HG02870 (cell line): Measurements from ENCODE around the gene GNAO1.

ENCODE experiments used
- ATAC-seq: cut with Tn5 transposase; IDR thresholded peaks from one replicate; pipeline ENCODE4 v1.9.1; 2021; ENCODE audit warnings: mild to moderate bottlenecking, moderate library complexity; ENCODE audit not compliant: unreplicated experiment

Gene GNAO1

DNA sequence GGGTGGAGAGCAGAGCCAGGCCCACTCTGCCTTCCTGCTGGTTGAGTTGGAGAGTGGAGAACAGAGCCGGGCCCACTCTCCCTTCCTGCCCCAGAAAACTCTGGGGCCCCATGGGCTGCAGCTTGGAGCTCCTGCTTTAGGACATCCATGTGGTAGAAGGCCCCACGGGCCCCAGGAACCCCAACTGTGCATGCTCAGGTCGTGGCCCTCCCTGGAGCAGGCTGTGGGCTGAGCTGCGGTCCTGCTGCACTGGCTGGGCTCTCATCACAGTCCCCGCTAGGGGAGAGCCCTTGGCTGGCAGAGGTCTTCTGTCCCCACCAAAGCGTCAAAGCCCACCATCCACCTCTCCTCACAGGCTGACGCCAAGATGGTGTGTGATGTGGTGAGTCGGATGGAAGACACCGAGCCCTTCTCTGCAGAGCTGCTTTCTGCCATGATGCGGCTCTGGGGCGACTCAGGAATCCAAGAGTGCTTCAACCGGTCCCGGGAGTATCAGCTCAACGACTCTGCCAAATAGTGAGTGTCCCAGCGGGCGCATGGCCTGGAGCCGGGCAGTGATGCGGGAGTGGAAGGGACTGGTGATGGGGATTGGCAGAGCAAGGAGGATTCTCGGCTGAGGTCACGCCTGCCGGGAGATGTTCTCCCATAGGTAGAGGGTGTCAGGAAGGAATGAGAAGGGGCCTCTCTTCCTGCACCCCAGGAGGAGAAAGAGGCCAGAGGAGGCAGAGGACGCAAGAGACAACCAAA, 137.2 kb downstream of the GNAO1 start:
- ATAC-seq = no peak

DNA sequence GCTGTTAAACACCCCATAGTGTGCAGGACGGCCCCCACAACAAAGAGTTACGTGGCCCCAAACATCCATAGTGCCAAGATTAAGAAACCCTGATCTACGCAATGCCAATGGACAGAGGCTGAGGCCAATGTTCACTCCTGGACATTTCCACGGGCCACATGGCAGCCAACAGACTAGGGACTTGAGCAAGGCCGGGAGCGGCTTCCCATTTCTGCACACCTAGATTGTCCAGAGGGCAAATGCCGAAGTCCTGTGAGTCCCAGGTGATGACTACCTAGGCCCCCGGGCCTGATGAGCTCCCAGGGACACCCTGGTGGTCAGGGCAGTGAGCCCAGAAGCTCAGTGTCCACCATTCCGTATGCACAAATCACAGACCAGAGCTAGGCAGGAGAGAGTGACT, 138.6 kb downstream of the GNAO1 start:
- no peak for ATAC-seq

DNA sequence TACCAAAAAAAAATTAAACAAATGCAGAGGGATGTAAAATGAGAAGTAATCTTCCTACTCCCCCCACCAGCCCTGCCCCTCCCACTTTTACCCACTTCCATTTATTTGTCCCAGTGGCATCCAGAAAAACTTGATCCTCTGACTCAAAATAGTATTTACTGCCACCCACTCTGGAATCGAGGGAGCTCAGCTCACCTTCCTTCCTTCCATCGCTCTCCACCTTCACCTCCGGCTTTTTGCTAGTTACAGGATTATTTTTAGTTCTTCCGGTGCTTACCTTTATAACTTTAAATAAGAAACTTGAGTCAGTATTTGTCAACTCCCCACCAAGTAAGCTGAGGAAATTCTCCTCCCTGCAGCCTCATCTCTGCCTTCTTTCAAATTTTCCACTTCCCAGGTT, 139.2 kb downstream of the GNAO1 start:
- ATAC-seq = no peak

DNA sequence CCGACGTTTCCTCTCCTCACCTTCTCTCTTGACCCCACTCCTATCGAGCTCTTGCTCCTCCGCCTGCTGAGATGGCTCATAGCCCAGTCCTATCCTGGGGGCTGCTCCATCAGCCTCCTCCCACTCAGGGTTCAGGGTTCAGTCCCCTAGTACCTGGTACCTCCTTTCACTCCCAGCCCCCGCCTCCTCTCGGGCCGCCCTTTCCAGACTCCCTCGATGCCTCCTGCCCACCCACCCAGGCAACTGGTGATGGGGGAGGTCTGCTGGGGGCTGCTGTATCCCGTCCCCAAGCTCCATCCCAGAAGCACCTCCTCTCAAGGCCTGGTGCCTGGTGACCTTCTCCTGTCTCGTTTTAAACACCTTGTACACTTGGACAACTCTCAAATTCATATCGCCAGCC, 140.1 kb downstream of the GNAO1 start:
- ATAC-seq = no peak

- ATAC-seq = no peak
Observed at GRCh38 chr16:56331915-56332314, 140.6 kb downstream of the GNAO1 start.

DNA sequence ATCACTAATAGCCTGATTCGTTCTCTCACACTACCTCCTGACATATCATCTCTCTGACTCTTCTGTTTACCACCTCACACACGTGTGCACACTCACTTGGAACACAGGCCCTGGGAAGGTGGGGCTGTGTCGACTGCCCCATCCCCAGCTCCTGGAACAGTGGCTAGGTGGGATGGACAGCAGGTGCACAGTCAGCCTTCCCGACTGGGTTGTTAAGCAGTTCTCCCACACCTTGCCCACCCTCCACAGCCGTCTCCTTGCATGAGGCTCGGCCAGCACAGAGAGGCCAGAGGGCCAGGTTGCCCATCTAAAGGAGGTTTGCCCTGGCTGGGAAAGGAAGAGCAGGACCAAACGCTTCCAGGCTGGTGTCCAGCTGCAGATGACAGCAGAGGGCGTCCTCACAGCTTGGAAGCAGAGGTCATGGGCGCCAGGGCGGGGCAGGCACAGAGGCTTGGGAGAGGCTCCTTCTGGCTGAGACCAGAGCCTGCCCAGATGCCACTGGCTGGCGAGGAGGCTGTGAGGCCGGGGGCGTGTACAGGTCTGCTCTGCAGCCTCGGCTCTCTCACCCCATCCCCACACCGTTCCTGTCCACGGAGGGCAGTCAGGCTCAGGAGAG, 141.3 kb downstream of the GNAO1 start:
- ATAC-seq = no peak

- ATAC-seq = no peak
Observed at GRCh38 chr16:56334761-56335160, 143.5 kb downstream of the GNAO1 start.

- no peak for ATAC-seq
Observed at GRCh38 chr16:56336071-56336688, 144.9 kb downstream of the GNAO1 start.

- ATAC-seq = no peak
Observed at GRCh38 chr16:56336711-56337110, 145.4 kb downstream of the GNAO1 start.

DNA sequence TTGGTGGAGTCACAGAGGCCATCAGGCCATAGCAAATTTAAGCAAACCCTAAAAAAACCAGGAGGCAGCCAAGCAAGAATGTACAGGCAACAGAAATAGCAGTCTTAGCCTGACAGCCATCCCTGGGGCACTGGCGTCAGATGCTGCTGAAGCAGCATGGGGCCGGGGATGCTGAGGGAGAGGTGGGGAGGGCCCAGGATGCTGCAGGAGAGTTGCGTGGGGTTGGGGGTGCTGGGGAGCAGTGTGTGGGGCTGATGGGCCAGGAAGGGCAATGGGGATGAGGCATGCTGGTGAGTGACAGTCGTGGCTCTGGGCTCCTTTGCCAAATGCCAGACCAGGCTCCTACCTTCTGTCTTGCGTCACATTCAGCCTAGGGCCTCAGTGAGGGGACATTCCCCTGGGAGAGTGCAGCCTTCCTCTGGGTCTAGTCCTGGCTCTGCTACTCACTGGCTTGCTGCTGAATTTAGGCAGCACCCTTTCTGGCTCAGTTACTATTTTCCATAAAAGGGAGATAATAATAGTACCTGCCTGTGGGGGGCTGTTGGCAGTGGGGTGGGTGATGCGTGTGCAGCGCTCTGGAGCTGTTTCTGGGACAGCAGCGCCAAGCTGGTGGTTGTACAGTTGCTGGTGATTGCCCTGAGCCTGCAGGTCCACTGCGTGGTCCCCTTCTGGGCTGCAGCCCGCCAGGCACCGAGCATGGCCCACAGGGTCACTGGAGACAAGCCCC, 146.0 kb downstream of the GNAO1 start:
- no peak for ATAC-seq

DNA sequence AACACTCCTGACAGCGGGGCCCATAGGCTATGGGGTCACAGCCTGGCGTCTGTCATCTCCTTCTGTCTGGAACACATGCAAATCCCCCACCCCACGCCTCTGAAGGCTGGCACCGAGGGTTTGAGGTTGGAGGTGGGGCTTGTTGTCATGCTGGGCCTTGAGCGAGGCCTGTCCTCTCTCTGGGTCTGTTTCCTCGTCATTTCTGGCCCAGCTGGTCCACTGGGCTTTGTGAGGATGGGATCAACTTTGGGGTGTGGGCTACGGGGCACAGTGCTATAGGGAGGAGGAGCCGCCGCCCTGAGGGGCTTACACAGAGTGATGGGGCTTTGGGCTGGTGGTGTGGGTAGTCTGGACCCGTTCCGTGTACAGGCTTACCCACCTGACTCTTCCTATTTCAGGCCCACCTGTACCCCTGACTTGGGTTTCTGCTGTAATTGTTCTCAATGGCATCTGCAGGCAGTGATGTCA, 146.6 kb downstream of the GNAO1 start:
- ATAC-seq = no peak

GRCh38 chr16:56338566-56339318, 147.5 kb downstream of the GNAO1 start:
- no peak for ATAC-seq

- no peak for ATAC-seq
Observed at GRCh38 chr16:56339431-56340195, 148.3 kb downstream of the GNAO1 start.

- no peak for ATAC-seq
Observed at GRCh38 chr16:56340416-56340815, 149.1 kb downstream of the GNAO1 start.

DNA sequence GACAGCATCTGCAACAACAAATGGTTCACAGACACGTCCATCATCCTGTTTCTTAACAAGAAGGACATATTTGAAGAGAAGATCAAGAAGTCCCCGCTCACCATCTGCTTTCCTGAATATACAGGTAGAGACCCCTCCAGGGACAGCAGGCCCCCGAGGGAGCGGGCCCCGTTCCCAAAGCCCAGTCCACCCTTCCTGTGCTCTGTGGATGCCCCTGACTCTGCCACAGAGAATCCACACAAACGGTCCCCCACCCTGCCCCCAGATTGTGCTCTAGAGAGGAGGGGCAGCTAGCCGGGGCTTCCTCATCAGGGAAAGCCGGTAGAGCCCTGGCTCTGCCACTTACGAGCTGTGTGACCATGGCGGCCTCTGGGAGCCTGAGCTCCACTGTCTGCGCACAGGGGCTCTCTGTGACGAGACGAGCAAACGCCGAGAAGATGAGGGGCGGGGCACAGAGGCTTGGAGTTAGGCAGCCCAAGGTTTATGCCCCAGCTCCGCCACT, 149.6 kb downstream of the GNAO1 start:
- no peak for ATAC-seq

DNA sequence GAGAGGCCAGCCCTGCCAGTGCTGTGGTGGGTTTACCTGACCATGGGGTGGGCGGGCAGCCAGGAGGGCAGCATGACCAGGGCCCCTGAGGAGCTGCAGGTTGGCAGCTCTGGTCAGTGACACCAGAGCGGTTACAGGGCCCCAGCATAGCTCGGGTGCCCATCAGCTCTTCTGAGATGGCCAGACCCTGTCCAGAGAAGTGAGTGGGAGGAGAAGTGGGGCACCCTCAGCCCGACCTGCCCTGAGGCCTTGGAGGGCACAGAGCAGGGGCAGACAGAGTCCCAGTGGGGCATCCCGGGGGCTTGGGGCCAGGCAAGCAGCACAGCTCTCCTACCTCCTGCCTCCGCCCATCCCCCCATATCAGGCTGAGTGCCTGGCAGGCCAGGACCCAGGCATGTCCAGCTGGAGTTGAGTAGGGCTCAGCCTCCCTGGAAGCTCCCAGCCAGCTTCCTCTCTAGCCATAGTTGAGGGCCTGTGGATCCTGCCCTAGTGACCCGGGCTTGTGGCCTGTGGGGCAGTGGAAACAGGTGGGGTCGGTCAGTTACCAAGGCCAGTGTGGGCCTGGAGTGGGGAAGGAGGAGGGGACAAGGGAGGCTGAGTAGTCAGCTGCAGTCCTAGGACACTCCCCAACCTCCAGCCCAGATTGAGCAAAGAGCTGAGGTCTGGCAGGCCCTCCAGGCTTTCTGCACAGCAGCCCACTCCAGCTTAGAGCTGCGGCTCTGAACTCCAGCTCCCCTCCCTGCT, 150.5 kb downstream of the GNAO1 start:
- ATAC-seq = no peak

DNA sequence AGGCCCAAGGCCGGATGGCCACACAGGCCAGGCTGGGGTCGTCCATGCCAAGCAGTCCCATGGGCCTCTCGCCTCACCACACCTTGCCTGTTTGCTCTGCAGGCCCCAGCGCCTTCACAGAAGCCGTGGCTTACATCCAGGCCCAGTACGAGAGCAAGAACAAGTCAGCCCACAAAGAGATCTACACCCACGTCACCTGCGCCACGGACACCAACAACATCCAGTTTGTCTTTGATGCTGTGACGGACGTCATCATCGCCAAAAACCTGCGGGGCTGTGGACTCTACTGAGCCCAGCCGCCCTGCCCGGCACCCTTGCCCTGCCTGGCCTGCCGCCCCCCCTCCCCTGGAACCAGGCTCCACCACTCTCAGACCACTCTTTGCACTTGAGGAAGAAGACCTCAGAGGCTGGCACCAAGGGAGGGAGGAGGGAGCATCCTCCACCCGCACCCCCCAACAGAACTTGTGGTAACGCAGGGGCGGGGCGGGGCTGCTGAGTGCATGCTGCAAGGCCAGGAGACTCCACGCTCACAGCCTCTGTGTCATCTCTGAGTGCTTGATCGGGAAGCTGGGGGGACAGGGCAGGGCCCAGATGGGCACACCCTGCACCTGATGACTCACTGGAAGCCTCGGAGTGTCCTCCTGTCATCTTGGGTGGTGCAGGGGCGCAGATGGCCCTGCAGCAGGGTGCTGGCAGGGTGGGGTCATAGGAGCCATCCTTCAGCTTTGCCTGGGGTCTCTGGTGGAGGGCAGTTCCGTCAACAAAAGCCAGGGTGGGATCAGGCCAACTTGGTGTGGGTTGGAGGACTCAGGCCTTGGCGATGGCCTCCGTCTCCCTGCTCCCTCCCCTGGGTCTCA, 152.6 kb downstream of the GNAO1 start:
- no peak for ATAC-seq
